NCI-H2029 (cell line): Measurements from ENCODE around the gene KCTD16.

Experiments
- DNase-seq: peaks from one replicate; lab custom pipeline; 2025; lab: John Stamatoyannopoulos, UW

The KCTD16 gene

DNA sequence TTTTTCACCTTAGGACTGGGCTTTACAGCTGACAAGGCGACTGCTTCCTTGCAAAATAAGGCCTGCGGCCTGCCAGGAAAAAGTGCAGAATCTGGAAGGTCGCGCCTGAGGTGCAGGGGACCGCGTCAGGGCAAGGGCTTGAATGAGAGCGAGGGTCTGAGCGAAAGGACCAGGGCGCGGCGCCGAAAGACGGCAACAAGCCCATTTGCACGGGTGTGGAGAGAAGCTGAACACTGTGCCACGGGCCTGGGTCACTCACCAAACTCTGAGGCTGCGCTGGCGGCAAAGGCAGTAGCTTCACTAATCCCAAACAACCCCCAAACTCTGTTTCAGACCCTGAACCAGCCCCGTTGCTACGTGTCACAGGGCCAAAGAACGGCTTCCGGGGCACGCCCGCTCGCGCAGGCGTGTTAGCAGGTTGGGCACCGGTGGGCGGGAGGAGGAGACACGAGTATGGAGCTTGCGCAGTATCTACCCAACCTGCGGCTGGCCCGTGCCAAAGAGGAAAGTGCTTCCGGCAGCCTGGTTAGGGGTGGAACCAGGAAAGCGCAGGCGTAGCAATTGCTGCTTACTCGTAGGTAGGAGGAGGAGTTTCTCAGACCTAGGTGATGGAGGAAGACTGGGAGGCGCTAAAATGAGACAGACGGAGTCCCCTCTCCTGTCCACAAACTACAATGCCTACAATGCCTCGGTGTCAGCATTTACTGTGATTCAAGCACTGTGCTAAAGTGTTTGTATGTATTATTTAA lies at the start of gene KCTD16, which contains the start of gene YIPF5:
Gene KCTD16 (plus strand): TSS at position 598 of the 749 bp plus-strand sequence.
Gene YIPF5 (minus strand): TSS at position 384 of the 749 bp plus-strand sequence. CDS start 704 bp downstream, outside the sequence.
- peak; percentile 98 for DNase-seq

GRCh38 chr5:144121577-144121976 lies 49.1 kb upstream of the KCTD16 start:
- no peak for DNase-seq

- no peak for DNase-seq
Observed at GRCh38 chr5:144122081-144122480, 48.6 kb upstream of the KCTD16 start.

DNA sequence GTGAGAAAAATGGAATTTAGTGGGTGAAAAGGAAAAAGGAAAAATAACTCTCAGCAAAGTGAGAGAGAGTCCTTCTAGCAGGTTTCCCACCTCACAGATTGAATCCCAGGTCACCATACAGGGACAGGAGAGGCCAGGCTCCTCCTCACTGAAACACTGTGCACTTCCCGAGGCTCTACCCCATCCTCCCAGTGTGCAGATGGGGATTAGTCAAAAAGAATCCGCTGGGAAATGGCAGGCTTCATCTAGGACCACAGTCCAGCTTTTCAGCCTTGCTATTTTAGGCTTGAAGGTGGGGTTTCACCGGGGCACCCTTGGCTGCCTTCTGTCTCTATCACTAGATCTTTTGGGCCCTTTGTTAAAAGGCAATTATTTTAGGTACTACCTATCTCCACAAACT lies 48.0 kb upstream of the KCTD16 start:
- DNase-seq: no peak

GRCh38 chr5:144125163-144125726 lies 45.4 kb upstream of the KCTD16 start:
- no peak for DNase-seq

GRCh38 chr5:144126707-144127106 lies 44.0 kb upstream of the KCTD16 start:
- DNase-seq: no peak

- DNase-seq: no peak
Observed at GRCh38 chr5:144128844-144129243, 41.8 kb upstream of the KCTD16 start.

DNA sequence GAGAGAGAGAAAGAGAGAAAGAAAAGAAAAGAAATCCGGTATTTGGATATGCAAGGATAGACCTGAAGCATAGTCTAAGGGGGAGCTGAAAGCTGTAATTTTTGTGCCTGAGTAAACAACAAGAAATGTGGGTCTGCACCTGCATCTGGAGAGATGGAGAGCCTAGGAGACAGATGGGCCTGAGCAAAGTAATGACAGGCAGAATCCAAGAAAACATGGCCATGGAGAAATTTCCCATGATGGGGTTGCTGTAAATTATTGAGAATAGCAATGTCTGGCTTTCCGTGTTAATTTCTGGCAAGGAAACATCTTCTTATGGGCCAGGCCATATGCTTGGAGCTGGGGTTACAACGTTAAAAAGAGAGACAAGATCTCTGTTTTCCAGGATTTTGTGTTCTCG lies 40.4 kb upstream of the KCTD16 start:
- no peak for DNase-seq

GRCh38 chr5:144131261-144131660 lies 39.4 kb upstream of the KCTD16 start:
- no peak for DNase-seq

DNA sequence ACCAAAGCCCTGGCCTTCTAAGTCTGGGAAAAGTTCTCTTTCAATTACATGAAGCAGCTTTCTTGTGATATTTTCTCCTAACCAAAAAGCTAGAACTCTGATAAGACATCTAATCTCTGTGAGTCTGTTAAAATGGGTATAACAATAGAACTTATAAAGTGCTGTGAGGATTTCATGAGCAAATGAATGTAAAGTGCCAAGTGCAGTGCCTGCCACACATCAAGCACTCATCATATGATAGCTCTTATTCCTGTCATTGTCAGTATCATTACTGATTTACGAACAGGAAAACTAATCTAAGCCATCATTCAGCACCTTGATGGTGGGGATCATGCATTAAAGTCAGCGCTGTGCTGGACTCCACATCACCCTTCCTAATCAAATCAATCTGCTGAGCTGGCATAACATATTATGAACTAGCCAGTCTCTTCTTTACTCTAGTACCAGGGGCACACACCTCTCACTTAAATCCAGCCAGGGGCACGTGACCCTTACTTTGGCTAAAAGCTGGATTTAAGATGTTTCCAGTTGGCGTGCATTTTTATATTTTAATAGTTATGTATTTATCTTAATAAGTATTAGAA lies 37.5 kb upstream of the KCTD16 start:
- no peak for DNase-seq

DNA sequence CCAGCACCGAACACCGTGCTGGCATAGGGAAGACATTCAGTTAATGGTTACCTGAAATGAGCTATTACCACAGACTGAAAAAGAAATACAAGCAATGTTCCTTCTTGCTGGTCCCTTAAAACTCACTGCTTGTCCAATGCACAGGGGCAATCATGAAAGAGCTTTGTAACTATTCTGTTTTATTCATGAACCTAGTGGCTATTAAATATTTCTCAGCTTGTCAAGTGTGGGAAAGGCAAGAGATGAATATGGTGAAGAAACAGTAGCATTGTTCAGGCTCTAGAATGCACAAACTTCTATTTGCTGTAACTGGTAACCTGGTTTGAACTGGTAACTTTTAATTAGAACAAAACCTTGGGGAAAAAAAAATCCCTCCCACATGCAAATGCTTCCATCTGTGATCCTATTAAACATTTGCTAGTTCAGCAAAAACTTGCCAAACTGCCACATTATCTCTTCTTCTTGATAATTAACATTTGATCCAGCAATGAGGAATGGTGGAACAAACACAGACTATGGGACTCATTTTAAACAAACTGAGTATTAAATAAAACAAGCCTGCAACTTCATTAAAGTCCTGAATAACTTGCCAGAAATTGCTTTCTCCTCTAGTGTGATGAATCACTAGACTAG lies 36.4 kb upstream of the KCTD16 start:
- DNase-seq: no peak

DNA sequence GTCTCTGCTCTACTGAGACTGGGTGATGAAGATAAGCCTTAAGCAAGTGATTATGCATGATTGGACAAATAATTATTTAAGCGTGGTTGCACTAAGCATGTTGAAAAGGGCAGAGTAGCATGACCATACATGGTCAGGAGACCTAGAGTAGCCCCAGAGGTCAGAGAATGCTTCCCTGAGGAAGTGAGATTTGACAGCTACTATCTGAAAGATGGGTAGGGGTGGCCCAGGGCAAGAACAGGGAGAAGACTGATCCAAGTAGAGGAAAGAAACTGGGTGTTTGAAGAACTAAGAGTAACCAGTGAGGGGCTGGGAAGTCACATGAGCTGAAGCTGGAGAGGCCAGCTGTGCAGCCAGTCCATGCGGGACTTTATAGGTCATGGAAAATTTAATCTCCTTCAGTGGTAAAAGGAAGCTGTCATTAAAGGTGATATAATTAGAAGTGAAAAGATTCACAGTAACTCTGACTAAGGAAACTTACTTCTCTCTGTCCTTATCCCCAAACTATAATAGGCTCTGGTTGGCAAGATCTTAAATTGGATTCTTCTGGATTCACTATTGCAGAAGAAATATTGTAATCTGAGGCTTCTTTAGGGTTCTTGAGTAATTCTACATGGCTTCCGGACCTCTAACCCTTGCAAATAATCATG lies 35.4 kb upstream of the KCTD16 start:
- no peak for DNase-seq

- no peak for DNase-seq
Observed at GRCh38 chr5:144139586-144139985, 31.1 kb upstream of the KCTD16 start.

- DNase-seq: no peak
Observed at GRCh38 chr5:144141585-144141984, 29.1 kb upstream of the KCTD16 start.

DNA sequence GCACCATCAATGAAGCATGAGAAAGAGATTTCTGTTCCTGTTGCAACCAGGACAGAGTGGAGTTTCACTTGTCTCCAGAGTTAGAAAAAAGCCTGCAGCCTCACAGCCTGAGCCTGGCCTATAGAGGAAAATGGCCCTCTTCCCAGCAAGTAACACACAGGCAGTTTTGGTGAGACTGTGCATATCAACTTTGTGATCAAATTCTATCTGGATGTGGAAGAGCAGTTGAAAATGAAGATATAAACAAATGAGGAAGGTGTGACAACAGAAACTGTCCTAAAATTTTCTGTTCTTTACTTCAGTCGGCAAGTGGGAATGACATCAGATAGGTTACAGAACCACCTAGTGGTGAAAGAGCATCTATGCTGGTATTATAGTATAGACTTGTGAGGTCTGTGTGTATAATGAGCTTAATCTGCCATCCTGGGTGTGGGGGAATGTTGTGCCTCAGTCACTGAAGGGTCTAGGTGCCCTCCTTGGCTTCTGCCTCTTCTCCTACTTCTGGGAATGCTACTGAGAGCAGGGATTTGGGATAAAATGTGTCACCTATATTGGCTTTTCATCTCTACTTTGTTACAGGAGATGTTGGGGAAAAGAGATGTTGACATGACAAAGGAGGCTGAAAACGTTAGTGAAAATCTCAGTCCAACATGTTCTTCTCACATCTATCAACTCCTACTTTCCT lies 28.4 kb upstream of the KCTD16 start:
- peak; percentile 40 for DNase-seq

GRCh38 chr5:144142824-144143162 lies 27.9 kb upstream of the KCTD16 start:
- DNase-seq: no peak

DNA sequence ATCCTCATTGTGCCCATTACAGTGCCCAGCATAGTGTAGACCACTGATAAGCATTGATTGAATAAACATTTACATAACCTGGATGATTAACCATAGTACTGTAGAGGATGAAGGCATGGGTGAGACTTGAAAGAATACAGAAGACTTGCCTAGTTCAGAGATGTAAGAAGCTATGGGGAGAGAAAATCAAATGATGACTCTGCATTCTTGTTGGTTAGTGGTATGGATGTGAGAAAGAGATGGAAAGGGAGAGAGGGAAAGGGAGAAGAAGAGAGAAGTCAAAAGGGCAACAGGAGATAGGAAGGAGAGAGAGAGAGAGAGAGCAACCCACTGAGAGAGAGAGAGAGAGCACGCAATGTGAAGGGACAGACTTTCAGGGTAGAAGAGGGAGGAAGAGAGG lies 27.0 kb upstream of the KCTD16 start:
- DNase-seq: no peak

- DNase-seq: peak; percentile 40
Observed at GRCh38 chr5:144144956-144145751, 25.5 kb upstream of the KCTD16 start.

DNA sequence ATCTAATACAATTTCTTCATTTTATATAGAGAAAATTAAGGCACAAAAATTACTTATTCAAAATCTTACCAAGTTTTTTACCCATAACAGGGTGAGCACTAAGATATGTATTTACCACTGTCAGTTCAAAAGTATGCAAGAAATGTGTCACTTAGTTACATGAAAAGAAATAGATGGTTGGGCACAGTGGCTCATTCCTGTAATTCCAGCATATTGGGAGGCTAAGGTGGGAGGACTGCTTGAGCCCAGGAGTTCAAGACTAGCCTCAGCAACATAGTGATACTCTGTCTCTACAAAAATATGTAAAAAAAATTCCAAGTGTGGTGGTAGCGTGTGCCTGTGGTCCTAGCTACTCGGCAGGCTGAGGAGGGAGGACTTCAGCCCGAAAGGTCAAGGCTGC lies 19.6 kb upstream of the KCTD16 start:
- DNase-seq: no peak

- no peak for DNase-seq
Observed at GRCh38 chr5:144156767-144157171, 13.9 kb upstream of the KCTD16 start.

DNA sequence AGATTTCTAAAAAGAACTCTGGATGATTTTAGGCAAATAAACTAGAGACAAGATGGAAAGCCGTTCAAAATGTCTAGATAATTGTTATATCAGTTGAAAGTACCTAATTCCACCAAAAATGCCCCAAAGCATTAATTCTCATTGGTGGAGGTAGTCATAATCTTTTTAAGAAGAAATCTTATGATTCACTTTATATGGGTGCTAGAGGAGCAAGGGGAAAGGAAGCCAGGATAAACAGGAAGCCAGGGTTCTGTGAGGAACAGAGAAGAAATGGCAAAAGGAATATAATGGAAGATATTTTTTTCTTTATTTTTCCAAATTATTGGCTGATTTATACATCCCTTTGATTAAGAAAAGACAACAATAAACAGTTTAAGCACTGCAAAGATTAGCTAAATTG lies 8.0 kb upstream of the KCTD16 start:
- DNase-seq: no peak
